SK-N-SH treated with all-trans-retinoic acid at 6 μM for 48 hours (cell line): Measurements from ENCODE around the gene KLHDC7B.

Experiments used
- ARNTL ChIP-seq: fragments of 450-650 bp; formaldehyde crosslinking; IDR thresholded peaks from 2 replicates; pipeline ENCODE4 v1.5.0; 2020; ENCODE audit warnings: low read depth, mild to moderate bottlenecking, moderate library complexity, borderline replicate concordance
- BACH2 ChIP-seq: fragments of 250-450 bp; sonication (Bioruptor Pico); IDR thresholded peaks from 2 replicates; pipeline ENCODE4 v1.9.0; 2021; ENCODE audit warnings: mild to moderate bottlenecking, borderline replicate concordance
- CREB5 ChIP-seq: fragments of 250-450 bp; sonication (Bioruptor Pico); IDR thresholded peaks from 2 replicates; pipeline ENCODE4 v1.5.1; 2020; ENCODE audit warnings: low read depth, mild to moderate bottlenecking, moderate library complexity
- GLIS3 ChIP-seq: fragments of 250-450 bp; sonication (Bioruptor Pico); IDR thresholded peaks from 2 replicates; pipeline ENCODE4 v1.5.0; 2020; ENCODE audit warnings: mild to moderate bottlenecking, moderate library complexity
- PPARA ChIP-seq: fragments of 250-450 bp; sonication (Bioruptor Pico); IDR thresholded peaks from 2 replicates; pipeline ENCODE4 v1.5.0; 2020; ENCODE audit warnings: mild to moderate bottlenecking, borderline replicate concordance
- RARB ChIP-seq: fragments of 250-450 bp; sonication (Bioruptor Pico); IDR thresholded peaks from 2 replicates; pipeline ENCODE4 v1.8.0; 2021; ENCODE audit warnings: mild to moderate bottlenecking, moderate library complexity
- TCF4 ChIP-seq: fragments of 250-450 bp; sonication (Bioruptor Pico); IDR thresholded peaks from 2 replicates; pipeline ENCODE4 v1.8.0; 2021; ENCODE audit warnings: mild to moderate bottlenecking, moderate library complexity, borderline replicate concordance
- TOX ChIP-seq: fragments of 250-450 bp; sonication (Bioruptor Pico); IDR thresholded peaks from 2 replicates; pipeline ENCODE4 v1.8.0; 2021; ENCODE audit warnings: mild to moderate bottlenecking, moderate library complexity, borderline replicate concordance
- ZNF70 ChIP-seq: fragments of 450-650 bp; formaldehyde crosslinking; IDR thresholded peaks from 2 replicates; pipeline ENCODE4 v1.5.0; 2020; ENCODE audit warnings: mild to moderate bottlenecking, moderate library complexity
- ZNF8 ChIP-seq: fragments of 450-650 bp; formaldehyde crosslinking; IDR thresholded peaks from 2 replicates; pipeline ENCODE4 v1.5.0; 2020; ENCODE audit warnings: mild to moderate bottlenecking, moderate library complexity
- TF ChIP-seq, protein P1 (sequence below): fragments of 250-450 bp; sonication (Bioruptor Pico); IDR thresholded peaks from 2 replicates; pipeline ENCODE4 v1.5.0; 2020; ENCODE audit warnings: mild to moderate bottlenecking, moderate library complexity

DNA sequence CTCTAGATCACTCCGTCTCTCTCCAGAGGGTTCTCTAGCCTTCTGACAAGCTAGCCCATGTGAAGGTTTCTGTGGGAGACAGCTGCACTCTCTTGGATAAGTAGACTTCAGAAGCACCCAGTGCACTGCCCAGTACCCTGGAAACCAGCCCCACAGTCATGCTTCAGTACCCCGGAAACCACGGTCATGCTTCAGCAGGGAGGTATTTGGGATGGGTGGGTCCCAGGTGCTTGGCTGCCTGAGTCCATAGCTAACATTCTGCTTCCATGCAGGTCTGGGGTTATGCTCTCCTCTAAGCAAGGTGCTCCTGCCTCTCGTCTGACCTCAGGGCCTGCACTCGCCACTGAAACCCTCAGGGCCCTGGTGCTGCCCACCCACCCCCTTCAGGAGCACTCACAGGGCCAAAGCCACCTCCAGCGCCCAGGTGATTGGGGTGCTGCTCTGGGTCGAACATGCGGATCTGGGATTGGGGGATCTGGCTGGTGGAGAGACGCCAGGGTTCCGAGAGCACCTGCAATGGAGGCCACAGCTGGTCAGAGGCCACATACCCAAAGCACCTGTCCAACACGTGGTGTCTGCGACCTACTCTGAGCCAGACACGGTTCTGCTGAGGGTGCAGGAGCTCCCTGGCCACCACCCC is 24.3 kb downstream of the KLHDC7B start:
- TF ChIP-seq TCF4 (CRISPR knock-in tag) (no peak), CREB5 (CRISPR knock-in tag) (no peak), PPARA (CRISPR knock-in tag) (no peak), ZNF8 (CRISPR knock-in tag) (no peak), TOX (no peak), ZNF70 (CRISPR knock-in tag) (no peak), GLIS3 (no peak), BACH2 (CRISPR knock-in tag) (no peak), RARB (CRISPR knock-in tag) (no peak), ARNTL (CRISPR knock-in tag) (no peak)
- TF ChIP-seq, protein P1, sequence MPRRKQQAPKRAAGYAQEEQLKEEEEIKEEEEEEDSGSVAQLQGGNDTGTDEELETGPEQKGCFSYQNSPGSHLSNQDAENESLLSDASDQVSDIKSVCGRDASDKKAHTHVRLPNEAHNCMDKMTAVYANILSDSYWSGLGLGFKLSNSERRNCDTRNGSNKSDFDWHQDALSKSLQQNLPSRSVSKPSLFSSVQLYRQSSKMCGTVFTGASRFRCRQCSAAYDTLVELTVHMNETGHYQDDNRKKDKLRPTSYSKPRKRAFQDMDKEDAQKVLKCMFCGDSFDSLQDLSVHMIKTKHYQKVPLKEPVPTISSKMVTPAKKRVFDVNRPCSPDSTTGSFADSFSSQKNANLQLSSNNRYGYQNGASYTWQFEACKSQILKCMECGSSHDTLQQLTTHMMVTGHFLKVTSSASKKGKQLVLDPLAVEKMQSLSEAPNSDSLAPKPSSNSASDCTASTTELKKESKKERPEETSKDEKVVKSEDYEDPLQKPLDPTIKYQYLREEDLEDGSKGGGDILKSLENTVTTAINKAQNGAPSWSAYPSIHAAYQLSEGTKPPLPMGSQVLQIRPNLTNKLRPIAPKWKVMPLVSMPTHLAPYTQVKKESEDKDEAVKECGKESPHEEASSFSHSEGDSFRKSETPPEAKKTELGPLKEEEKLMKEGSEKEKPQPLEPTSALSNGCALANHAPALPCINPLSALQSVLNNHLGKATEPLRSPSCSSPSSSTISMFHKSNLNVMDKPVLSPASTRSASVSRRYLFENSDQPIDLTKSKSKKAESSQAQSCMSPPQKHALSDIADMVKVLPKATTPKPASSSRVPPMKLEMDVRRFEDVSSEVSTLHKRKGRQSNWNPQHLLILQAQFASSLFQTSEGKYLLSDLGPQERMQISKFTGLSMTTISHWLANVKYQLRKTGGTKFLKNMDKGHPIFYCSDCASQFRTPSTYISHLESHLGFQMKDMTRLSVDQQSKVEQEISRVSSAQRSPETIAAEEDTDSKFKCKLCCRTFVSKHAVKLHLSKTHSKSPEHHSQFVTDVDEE (CRISPR knock-in tag), result no peak
